K562 (cell line): ENCODE measurements around the gene SPHK1. TPM values are rescaled to one million over a fixed set of nuclear protein-coding genes. Genes with fewer than 3 reads are reported as not detected.

Source experiments
- CBX1 ChIP-seq: sonication (generic); IDR thresholded peaks from 2 replicates; pipeline ENCODE4 v1.6.1; 2016; ENCODE audit warnings: antibody characterized with exemption, low read depth, mild to moderate bottlenecking
- CHD1 ChIP-seq: fragments of 200-600 bp; sonication (generic); IDR thresholded peaks from one replicate; pipeline ENCODE4 v1.6.1; 2012; ENCODE audit warnings: mild to moderate bottlenecking, moderate library complexity, low read length, inconsistent platforms
- FOSL1 ChIP-seq: fragments of 200-800 bp; sonication (Bioruptor generic); conservative IDR thresholded peaks from 2 replicates; pipeline ENCODE4 v1.6.1; 2016; ENCODE audit warnings: missing genetic modification characterization, missing compliant biosample characterization
- GATAD2A ChIP-seq: fragments of 450-650 bp; IDR thresholded peaks from 2 replicates; pipeline ENCODE4 v1.6.1; 2017
- GATAD2B ChIP-seq: fragments of 450-650 bp; IDR thresholded peaks from 2 replicates; pipeline ENCODE4 v1.6.1; 2017; ENCODE audit warnings: mild to moderate bottlenecking, borderline replicate concordance
- KLF16 ChIP-seq: IDR thresholded peaks from 2 replicates; pipeline ENCODE4 v1.6.1; 2016; ENCODE audit warnings: antibody characterized with exemption
- L3MBTL2 ChIP-seq: fragments of 450-650 bp; IDR thresholded peaks from 2 replicates; pipeline ENCODE4 v1.6.1; 2016; ENCODE audit warnings: mild to moderate bottlenecking, moderate library complexity
- MAFG ChIP-seq: fragments of 450-650 bp; conservative IDR thresholded peaks from 2 replicates; pipeline ENCODE4 v1.6.1; 2016; ENCODE audit warnings: missing genetic modification characterization, missing compliant biosample characterization
- MTA2 ChIP-seq: fragments of 450-650 bp; IDR thresholded peaks from 2 replicates; pipeline ENCODE4 v1.6.1; 2016; ENCODE audit warnings: low read depth
- MTA3 ChIP-seq: fragments of 450-650 bp; formaldehyde crosslinking; IDR thresholded peaks from 2 replicates; pipeline ENCODE4 v1.6.1; 2017; ENCODE audit warnings: mild to moderate bottlenecking, borderline replicate concordance
- NONO ChIP-seq, 2 experiments: fragments of 200-400 bp in 1 of 2; fragments of 450-650 bp in 1 of 2; formaldehyde crosslinking in 1 of 2; IDR thresholded peaks; 2 replicates each; pipeline ENCODE4 v1.6.1; 2017; ENCODE audit warnings: low read depth in 2 of 2, mild to moderate bottlenecking in 2 of 2, moderate library complexity in 2 of 2, low read length in 1 of 2
- NR3C1 ChIP-seq: sonication (generic); formaldehyde crosslinking; IDR thresholded peaks from 2 replicates; pipeline ENCODE4 v1.8.1; 2022; ENCODE audit warnings: missing genetic modification reagents
- PCBP1 ChIP-seq: fragments of 200-400 bp; formaldehyde crosslinking; IDR thresholded peaks from 2 replicates; pipeline ENCODE4 v1.6.1; 2018; ENCODE audit warnings: mild to moderate bottlenecking, low read depth, low read length; ENCODE audit not compliant: poor library complexity, severe bottlenecking
- POLR2G ChIP-seq: fragments of 200-400 bp; formaldehyde crosslinking; IDR thresholded peaks from 2 replicates; pipeline ENCODE4 v1.6.1; 2017; ENCODE audit warnings: low read depth, mild to moderate bottlenecking, antibody characterized with exemption, low read length, moderate library complexity
- RBM22 ChIP-seq: fragments of 200-400 bp; formaldehyde crosslinking; IDR thresholded peaks from 2 replicates; pipeline ENCODE4 v1.6.1; 2018; ENCODE audit warnings: low read length, low read depth; ENCODE audit not compliant: poor library complexity, severe bottlenecking
- SFPQ ChIP-seq: fragments of 200-400 bp; formaldehyde crosslinking; IDR thresholded peaks from 2 replicates; pipeline ENCODE4 v1.6.1; 2017; ENCODE audit warnings: mild to moderate bottlenecking, low read depth, low read length, moderate library complexity
- STAT5B ChIP-seq: fragments of 250-450 bp; sonication (Bioruptor Pico); IDR thresholded peaks from 2 replicates; pipeline ENCODE4 v1.8.0; 2021; ENCODE audit warnings: mild to moderate bottlenecking, inconsistent platforms
- TBP ChIP-seq: optimal IDR thresholded peaks from 2 replicates; pipeline ENCODE3; 2011; ENCODE audit warnings: low read depth, low read length, improper control_type of control experiment
- polyA plus RNA-seq, 8 experiments: library from polyadenylated mRNA; depleted of rRNA in 4 of 8; stranded (reverse) in 5 of 8; unstranded in 3 of 8; fragments of >200 nt; fragmentation: Nextera tagmentation in 2 of 8; fragmentation: Illumina TruSeq in 1 of 8; extraction: Ambion mirVana in 2 of 8; extraction: Trizol in 1 of 8; gene quantifications; 2 replicates each; pipeline versions ENCODE4 v1.2.1 to v1.2.3, GENCODE V29; 2011 to 2014; ENCODE audit warnings: inconsistent platforms in 1 of 8, missing spikeins in 1 of 8
- total RNA-seq, 7 experiments: library from RNA; depleted of rRNA in 6 of 7; stranded (reverse); fragments of >200 nt in 6 of 7; fragmentation: Illumina TruSeq in 2 of 7; extraction: Trizol in 2 of 7; gene quantifications; 2 replicates each; pipeline versions ENCODE4 v1.2.1 to v1.2.3, GENCODE V29; 2011 to 2021; ENCODE audit warnings: low replicate concordance in 1 of 7

SPHK1 gene
- total and polyA plus RNA-seq, 9 of the 15 experiments (the other 6 are each of a cell fraction or from before 2014, with no cell fraction given), result 0.21 to 60.3 (median 14.5) TPM

GRCh38 chr17:76382803-76383545 lies 1.4 kb upstream of the SPHK1 start (continued):
- peak; percentile 18; the same call in 1 of the 2 replicates for TF ChIP-seq MTA2
- peak; percentile 45; the same call in 1 of the 2 replicates for TF ChIP-seq GATAD2A
- TF ChIP-seq CBX1, result 0 out of 2 replicates have a peak, but pooled peaks have one; percentile 48
- TF ChIP-seq SFPQ, result no peak
- no peak for TF ChIP-seq NONO (IDR thresholded peaks at IDR 0.05; ENCODE audit: low read depth in 2 of 2, low read length in 1 of 2)
- no peak for TF ChIP-seq KLF16
- peak; percentile 26 for TF ChIP-seq TBP
- peak; percentile 67 for TF ChIP-seq POLR2G
- TF ChIP-seq GATAD2B, result 0 out of 2 replicates have a peak, but pooled peaks have one; percentile 52
- TF ChIP-seq NR3C1 (CRISPR knock-in tag), result 0 out of 2 replicates have a peak, but pooled peaks have one; percentile 39
- TF ChIP-seq FOSL1 (tag), result peak; percentile 73
- no peak for TF ChIP-seq STAT5B
- 0 out of 2 replicates have a peak, but pooled peaks have one; percentile 14 for TF ChIP-seq MAFG (tag)
- TF ChIP-seq RBM22, result peak; percentile 10
- TF ChIP-seq L3MBTL2, result peak; percentile 57
- no peak for TF ChIP-seq CHD1
- TF ChIP-seq PCBP1, result peak; percentile 55
- TF ChIP-seq MTA3, result peak; percentile 49; the same call in 1 of the 2 replicates
